Effector memory CD8-positive, alpha-beta T cell (primary cell): ENCODE data around the gene WDR1.

Source experiments
- ATAC-seq: fragments of 150-1000 bp; cut with Tn5 transposase; replicated peaks from 2 replicates; pipeline ENCODE4 v1.10.0; 2021; ENCODE audit warnings: mild to moderate bottlenecking, moderate library complexity
- DNase-seq, 3 experiments: peaks; one replicate each; pipeline ENCODE4 v3.0.0; 2021
- H3K27ac Mint-ChIP-seq, 2 donors: one replicate each; pipeline ENCODE4 v1.8.0; 2022; ENCODE audit warnings: mild to moderate bottlenecking in 2 of 2, mixed read lengths in 2 of 2, moderate library complexity in 2 of 2
- H3K27me3 Mint-ChIP-seq, 2 donors: one replicate each; pipeline ENCODE4 v1.8.0; 2022; ENCODE audit warnings: mixed read lengths in 2 of 2
- H3K36me3 Mint-ChIP-seq: one replicate; pipeline ENCODE4 v1.8.0; 2022; ENCODE audit warnings: mild to moderate bottlenecking, moderate library complexity, mixed read lengths; ENCODE audit not compliant: insufficient read depth
- H3K4me1 Mint-ChIP-seq, 2 donors: one replicate each; pipeline ENCODE4 v1.8.0; 2022; ENCODE audit warnings: low read depth in 2 of 2, mixed read lengths in 2 of 2
- H3K4me3 Mint-ChIP-seq, 2 donors: one replicate each; pipeline ENCODE4 v1.8.0; 2022; ENCODE audit warnings: mild to moderate bottlenecking in 2 of 2, mixed read lengths in 2 of 2, moderate library complexity in 2 of 2
- H3K9me3 Mint-ChIP-seq, 2 donors: one replicate each; pipeline ENCODE4 v1.8.0; 2022; ENCODE audit warnings: mixed read lengths in 2 of 2

WDR1 gene

DNA sequence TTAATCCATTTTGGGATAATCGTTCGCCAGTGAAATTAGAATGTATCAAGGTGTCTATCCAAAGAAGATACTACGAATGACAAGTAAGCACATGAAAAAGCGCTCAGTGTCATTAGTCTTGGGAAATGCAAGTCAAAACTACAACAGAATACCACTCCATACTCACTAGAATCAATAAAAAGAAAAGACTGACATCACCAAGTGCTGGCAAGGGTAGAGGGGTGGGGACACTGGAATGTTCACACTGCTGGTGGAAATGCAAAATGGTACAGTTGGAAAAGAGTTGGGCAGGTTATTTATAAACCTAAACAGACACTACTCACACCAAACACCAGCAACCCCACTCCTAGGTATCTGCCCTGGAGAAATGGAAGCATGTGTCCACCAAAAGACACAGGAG lies 11.2 kb downstream of the WDR1 start:
- Mint-ChIP-seq H3K4me1 (peaks cover 88 to 94% of the 10 kb centered on the region in 2 donors), H3K9me3 (no peaks in the 10 kb centered on the region), H3K4me3 (peak overlapping the region; percentile 62 to 80), H3K27ac (peak overlapping the region; percentile 96), H3K27me3 (no peaks in the 10 kb centered on the region), H3K36me3 (peaks cover 75% of the 10 kb centered on the region)
- ATAC-seq (no peak), DNase-seq (no peak)

DNA sequence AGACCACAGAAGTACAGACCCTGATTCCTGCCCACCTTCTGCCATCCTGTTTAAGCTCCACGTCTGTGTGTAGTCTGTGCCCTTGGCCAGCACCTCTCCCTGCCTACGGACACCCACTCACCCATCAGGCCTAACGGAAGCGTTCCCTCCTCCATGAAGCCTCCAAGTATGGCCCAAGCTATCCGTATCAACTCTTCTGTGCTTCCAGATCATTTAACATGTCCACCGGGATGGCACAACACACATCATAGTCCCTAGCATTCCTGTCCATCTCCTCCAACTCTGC lies 11.7 kb downstream of the WDR1 start:
- Mint-ChIP-seq H3K4me3 (peak overlapping the region; percentile 62 to 80), H3K4me1 (peaks cover 90 to 95% of the 10 kb centered on the region in 2 donors), H3K27me3 (no peaks in the 10 kb centered on the region), H3K9me3 (no peaks in the 10 kb centered on the region), H3K27ac (peak overlapping the region; percentile 96), H3K36me3 (peaks cover 75% of the 10 kb centered on the region)
- DNase-seq (no peak), ATAC-seq (no peak)

DNA sequence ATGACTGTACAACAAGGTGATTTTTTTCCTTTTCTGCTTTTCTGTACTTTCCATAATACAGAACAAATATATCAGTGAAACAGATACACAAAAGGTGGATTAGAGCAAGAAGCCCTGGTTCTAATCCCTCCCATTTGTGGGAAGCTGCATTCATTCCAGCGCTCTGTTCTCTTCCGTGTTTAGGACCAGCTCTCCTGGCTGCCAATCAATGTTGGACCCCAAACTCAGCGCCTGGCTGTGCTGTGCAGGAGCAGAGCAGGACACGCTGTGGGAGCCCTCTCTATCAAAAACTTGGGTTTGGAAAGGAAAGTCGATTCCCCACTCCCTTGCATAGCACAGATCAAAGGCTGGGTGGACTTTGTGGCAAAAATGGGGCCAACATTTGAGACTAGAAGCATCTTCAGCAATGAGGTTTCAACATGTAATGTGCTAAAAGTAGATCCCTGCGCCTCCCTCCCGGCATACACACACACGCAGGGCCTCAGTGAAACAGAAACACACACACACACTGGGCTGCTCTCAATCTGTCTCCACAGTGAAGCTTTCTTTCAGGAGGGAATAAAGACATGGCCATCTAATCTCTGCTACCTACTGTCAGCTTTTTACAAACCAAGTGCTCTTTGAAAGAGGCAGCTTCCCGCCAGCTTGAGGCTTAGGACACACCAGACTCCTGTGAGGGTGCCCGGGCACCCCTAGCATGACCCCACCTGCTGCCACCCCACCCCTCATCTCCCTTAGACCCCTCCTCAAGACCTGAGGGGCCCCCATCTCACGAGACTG lies 12.2 kb downstream of the WDR1 start:
- H3K36me3 Mint-ChIP-seq: peaks cover 75% of the 10 kb centered on the region

DNA sequence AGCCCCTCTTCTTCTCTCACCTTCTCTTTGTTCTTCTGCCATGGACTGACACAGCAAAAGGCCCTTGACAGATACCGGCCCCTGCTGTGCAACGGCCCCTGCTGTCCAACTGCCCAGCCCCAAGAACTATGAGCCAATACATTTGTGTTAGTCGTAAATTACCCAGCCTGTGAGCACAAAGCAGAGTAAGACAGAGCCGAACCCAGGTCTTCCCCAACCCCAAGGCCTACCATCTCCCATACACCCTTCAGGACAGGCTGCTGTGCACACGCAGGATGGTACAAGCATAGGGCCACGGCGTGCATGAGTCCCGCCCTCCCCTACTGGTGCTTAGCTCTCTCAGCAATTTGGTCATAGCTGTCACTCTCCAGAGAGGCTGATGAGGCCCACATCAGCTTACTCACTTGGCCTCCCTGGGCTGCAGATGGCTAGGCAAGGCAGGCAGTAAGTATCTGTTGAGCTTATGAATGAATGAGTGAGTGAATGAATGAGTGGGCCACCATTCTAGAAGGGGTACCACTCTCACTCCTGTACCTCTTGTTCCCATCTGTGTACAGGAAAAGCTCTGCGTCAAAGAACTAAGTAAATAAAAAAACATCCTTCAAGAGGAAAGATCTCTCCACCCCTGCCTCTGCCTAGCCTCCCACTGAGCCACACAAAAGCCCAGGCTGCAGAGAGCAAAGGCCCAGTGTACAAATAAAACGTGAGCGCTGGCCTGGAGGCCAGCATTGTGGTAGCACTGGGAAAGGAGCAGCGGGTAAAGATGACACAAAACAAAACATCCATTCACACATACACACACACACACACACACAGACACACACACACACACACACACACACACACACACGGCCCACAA lies 13.9 kb downstream of the WDR1 start:
- peaks cover 87 to 91% of the 10 kb centered on the region in 2 donors for H3K4me1 Mint-ChIP-seq
- no peak for ATAC-seq

More for the DNA sequence above, 12.2 kb downstream of the WDR1 start:
- ATAC-seq: no peak
- Mint-ChIP-seq H3K4me1 (peaks cover 90 to 95% of the 10 kb centered on the region in 2 donors), H3K4me3 (peak overlapping the region; percentile 62 to 80), H3K27me3 (no peaks in the 10 kb centered on the region), H3K27ac (peak overlapping the region; percentile 96), H3K9me3 (no peaks in the 10 kb centered on the region)
- no peak for DNase-seq

DNA sequence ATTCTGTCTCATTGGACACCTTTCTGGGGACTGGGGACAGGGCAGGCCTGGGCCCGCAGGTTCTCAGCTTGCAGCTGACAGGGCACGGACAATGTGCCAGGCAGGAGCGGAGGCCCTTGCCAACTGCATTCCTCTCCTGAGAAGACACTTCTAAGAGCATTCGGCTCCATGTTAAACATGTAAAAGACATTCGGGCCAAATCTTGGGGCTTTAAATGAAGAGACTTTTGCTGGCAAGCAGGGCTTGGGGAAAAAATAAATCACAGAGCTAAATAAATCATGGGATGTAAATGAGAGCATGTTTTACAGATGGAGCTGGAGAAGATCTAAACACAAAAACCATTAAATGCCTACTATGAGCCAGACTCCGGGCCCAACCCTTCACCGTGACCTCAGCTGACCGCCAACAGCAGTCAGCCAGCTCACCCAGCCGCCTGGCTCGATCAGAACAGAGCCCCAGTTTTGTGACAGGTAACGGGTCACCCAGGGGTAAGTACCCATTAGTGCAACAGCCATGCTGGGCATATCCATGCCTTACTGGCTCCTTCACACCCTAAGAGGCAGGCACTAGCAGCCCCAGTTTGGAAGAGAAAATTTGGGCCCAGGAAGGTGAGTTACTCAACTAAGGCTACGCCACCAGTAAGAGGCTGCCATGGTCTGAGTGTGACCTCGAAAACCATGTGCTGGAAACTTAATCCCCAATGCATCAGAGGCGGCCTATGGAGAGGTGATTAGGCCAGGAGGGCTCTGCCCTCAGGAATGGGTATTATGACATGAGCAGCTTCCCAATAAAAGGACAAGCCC lies 14.7 kb downstream of the WDR1 start:
- Mint-ChIP-seq H3K4me1 (peaks cover 87 to 92% of the 10 kb centered on the region in 2 donors), H3K9me3 (no peaks in the 10 kb centered on the region), H3K27ac (peak overlapping the region; percentile 93 to 96), H3K27me3 (no peaks in the 10 kb centered on the region), H3K36me3 (peaks cover 74% of the 10 kb centered on the region), H3K4me3 (peak overlapping the region; percentile 59 to 72)
- ATAC-seq (no peak), DNase-seq (no peak)

More for the DNA sequence above, 13.9 kb downstream of the WDR1 start:
- H3K27me3 Mint-ChIP-seq: no peaks in the 10 kb centered on the region
- peaks cover 74% of the 10 kb centered on the region for H3K36me3 Mint-ChIP-seq
- H3K9me3 Mint-ChIP-seq: no peaks in the 10 kb centered on the region
- H3K4me3 Mint-ChIP-seq: peak overlapping the region; percentile 36 to 59
- DNase-seq: no peak
- peak overlapping the region; percentile 93 to 96 for H3K27ac Mint-ChIP-seq

DNA sequence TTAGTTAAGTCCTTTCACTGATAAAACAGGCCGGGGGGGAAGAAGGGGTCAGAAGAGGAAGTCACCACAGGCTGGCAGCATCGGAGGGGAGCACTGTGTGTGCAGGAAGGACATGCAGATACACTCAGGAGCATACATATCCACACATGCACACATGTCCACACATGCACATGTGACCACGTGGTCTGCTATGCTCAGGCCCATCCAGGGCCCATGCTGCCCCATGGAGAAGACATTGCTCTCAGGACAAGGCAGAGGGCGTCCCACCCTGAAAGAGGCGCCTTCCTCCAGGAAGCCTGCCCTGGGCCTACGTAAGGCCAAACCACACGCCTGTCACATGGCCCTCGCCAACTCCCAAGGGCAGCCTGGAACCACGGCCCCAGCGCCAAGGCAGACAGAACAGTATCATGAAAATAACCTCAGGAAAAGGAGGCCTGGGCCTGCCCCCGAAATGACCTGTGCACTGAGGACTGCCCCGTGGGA lies 15.8 kb downstream of the WDR1 start:
- no peaks in the 10 kb centered on the region for H3K9me3 Mint-ChIP-seq
- H3K27me3 Mint-ChIP-seq: no peaks in the 10 kb centered on the region
- DNase-seq (peak in 1 of 3 experiments; percentile 23), ATAC-seq (peak; percentile 5)
- peak overlapping the region; percentile 93 to 96 for H3K27ac Mint-ChIP-seq
- H3K36me3 Mint-ChIP-seq: peaks cover 78% of the 10 kb centered on the region
- peaks cover 88 to 92% of the 10 kb centered on the region in 2 donors for H3K4me1 Mint-ChIP-seq
- peak overlapping the region; percentile 59 to 72 for H3K4me3 Mint-ChIP-seq

DNA sequence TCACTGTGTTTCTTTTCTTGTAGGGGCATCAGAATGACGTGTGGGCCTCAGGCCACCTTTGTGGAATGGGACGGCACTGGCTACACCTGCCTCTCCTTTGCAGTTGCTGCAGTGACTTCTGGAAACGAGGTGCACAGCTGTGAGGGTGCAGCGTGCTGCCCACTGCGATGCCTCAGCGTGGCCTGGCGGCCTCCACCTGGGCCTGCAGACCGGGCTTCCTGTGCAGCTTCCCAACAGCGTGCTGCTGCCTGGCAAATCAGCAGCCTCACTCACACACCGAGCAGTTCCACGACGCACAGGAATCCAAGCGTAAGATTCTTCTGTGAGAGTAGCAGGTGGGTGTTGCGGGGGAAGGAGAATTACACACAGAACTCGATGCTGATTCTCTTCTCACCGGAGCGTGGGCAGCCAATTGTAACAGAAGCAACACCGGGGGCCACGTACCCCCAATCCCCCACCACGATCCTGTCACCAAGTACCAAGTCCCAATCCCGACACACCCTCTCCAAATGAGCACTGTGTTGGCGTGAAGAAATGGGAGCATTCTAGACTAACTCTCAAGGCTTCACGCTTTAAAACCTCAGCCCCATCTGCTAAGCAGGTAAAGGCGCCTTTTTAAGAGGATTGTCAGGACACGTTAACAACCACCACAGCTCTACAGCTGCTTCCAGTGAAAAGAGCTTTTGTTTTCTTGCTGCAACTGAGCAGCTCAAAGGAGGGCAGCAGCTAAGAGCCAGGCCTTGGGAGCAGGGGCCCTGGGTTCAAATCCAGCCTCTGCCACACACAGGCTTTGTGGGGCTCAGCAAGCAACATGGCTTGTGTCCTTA lies 16.9 kb downstream of the WDR1 start:
- H3K36me3 Mint-ChIP-seq: peaks cover 81% of the 10 kb centered on the region
- peak overlapping the region; percentile 59 to 72 for H3K4me3 Mint-ChIP-seq
- H3K27ac Mint-ChIP-seq: peak overlapping the region; percentile 93 to 96
- ATAC-seq: peak; percentile 16
- H3K9me3 Mint-ChIP-seq: no peaks in the 10 kb centered on the region
- no peaks in the 10 kb centered on the region for H3K27me3 Mint-ChIP-seq
- peak in 1 of 3 experiments; percentile 40 for DNase-seq
- peaks cover 87 to 92% of the 10 kb centered on the region in 2 donors for H3K4me1 Mint-ChIP-seq

DNA sequence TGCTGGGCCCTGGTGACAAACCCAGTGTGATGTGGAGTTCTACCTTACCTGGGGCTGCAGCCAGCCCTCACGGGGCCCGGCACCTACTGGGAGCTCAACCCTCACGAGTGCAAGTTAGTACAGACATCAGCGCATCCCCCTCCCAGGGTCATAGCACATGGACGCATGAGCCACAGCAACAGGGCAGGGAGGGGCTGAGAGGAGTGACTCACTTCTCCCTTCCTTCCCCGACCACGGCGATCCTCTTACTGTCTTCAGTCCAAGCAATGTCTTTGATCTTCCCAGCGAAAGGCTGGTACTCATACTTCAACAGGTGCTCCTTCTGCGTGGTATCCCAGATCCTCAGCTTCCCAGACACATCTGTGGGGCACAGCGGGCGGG lies 17.8 kb downstream of the WDR1 start:
- Mint-ChIP-seq H3K36me3 (peaks cover 80% of the 10 kb centered on the region), H3K4me1 (peaks cover 86 to 90% of the 10 kb centered on the region in 2 donors), H3K27ac (peak overlapping the region; percentile 93 to 96), H3K9me3 (no peaks in the 10 kb centered on the region), H3K4me3 (peak overlapping the region; percentile 59 to 72), H3K27me3 (no peaks in the 10 kb centered on the region)
- ATAC-seq: no peak
- DNase-seq: no peak

DNA sequence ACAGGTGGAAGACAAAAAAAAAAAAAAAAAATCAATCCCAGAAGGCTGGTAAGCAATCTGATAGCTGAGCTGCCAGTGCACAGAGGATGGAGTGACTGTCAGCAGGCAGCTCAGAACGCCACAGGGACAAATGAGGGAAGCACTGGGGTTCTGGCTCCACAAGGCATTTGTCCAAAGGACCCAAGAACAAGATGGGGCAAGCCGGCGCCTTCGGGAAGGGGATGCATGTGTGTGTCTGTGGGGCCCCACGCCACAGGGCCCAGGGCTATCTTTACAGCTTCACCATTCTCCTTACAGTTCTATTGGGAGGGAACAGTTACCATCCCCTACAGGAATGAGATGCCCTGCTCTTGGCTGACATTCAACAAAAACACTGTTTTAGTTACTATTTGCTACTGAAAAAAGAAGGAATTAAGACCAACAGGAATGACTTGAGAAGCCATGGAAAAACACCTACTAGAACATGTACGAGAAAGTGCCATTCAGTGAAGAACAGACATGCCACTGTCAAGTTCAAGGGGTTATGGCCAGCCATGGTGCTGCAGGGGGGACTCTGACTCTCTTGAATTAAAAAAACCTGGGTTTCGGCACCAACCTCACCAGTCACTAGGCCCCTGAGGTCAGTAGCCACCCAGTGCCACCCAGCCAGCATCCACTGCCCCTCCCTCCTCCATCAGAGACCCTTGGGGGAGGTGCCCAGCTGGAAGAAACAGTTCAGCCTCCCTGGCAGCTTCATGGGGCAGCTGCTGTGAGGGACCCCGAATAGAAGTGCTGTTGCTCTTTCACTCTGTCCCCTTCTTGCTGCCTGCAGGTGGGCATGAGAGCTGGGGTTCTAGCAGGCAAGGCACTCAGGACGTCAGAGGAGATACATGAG lies 18.5 kb downstream of the WDR1 start:
- peak overlapping the region; percentile 93 to 96 for H3K27ac Mint-ChIP-seq
- no peaks in the 10 kb centered on the region for H3K27me3 Mint-ChIP-seq
- H3K9me3 Mint-ChIP-seq: no peaks in the 10 kb centered on the region
- ATAC-seq (no peak), DNase-seq (no peak)
- H3K4me1 Mint-ChIP-seq: peaks cover 91 to 93% of the 10 kb centered on the region in 2 donors
- peaks cover 83% of the 10 kb centered on the region for H3K36me3 Mint-ChIP-seq
- peak overlapping the region; percentile 68 to 72 for H3K4me3 Mint-ChIP-seq

DNA sequence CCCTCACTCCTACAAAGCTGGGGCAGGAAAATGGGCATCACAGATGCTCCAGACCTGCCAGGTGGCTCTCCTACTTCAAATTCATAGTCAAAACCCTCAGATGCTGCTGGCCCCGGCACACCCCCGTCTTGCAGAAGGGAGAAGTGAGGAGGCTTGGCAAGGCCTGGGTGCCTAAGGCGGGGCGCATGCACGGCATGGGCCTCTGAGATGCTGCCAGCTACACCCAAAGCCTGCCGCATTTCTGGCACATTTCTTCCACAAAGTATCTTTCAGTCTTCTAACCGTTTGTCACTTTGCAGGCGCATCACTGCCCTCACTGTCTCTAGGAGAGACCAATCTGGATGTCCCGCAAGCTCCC lies 19.6 kb downstream of the WDR1 start:
- Mint-ChIP-seq H3K9me3 (no peaks in the 10 kb centered on the region), H3K36me3 (peaks cover 89% of the 10 kb centered on the region), H3K4me1 (peaks cover 88 to 92% of the 10 kb centered on the region in 2 donors), H3K4me3 (peak overlapping the region; percentile 68 to 72), H3K27ac (peak overlapping the region; percentile 93 to 96), H3K27me3 (no peaks in the 10 kb centered on the region)
- no peak for DNase-seq
- ATAC-seq: no peak

DNA sequence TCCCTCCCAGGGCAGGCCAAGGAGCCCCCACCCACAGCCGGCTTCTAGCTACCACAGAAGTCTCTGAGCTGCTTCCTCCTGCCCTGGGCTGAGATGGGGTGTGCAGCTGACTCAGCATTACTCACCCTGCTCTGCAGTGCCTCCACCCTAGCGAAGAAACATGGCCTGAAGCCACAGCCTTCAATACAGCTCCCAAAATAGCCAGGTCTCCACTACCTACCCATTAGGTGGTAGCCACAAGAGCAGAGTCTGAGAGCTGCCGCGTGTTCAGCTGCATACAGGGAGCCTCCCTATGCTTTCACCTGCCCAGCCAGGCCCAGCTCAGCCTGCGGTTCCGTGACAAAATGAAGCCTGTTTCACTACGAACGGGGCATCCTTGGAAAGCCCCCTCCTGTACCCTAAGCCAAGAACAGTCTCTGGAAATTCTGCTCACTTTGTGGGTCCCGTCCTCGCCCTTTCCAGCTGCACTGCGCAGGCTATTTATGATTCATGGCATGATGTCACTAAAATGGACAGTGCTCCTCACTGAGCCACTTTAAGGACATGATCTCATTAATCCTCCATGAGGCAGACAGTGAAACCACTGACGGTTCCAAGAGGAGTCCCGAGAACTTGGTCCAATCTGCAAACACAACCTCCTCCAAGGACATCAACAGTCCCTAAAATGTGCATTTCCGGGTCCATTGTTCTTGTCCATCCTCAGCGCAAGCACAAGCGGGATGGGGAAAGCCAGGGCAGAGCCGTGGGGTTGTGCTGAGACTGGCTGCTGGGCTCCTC lies 20.2 kb downstream of the WDR1 start:
- peak overlapping the region; percentile 93 to 96 for H3K27ac Mint-ChIP-seq
- H3K4me1 Mint-ChIP-seq: peaks cover 82 to 90% of the 10 kb centered on the region in 2 donors
- no peaks in the 10 kb centered on the region for H3K9me3 Mint-ChIP-seq
- H3K4me3 Mint-ChIP-seq: peak overlapping the region; percentile 68 to 72
- ATAC-seq (peak; percentile 73), DNase-seq (peak; percentile 68 to 73 (median 71))
- H3K36me3 Mint-ChIP-seq: peaks cover 89% of the 10 kb centered on the region
- H3K27me3 Mint-ChIP-seq: no peaks in the 10 kb centered on the region
